GM21576 (cell line): Measurements from ENCODE around the gene GSTM2.
A peak's percentile ranks its signal among the peaks of the same experiment; 100 is the strongest.
"Not testable (repeated sequence)": the region's sequence is repeated elsewhere in the genome, so short reads cannot be mapped to it uniquely, and the experiment has no call there.

Experiments
- ATAC-seq: cut with Tn5 transposase; IDR thresholded peaks from one replicate; pipeline ENCODE4 v1.9.1; 2021; ENCODE audit warnings: mild to moderate bottlenecking, moderate library complexity; ENCODE audit not compliant: unreplicated experiment

GSTM2 gene

DNA sequence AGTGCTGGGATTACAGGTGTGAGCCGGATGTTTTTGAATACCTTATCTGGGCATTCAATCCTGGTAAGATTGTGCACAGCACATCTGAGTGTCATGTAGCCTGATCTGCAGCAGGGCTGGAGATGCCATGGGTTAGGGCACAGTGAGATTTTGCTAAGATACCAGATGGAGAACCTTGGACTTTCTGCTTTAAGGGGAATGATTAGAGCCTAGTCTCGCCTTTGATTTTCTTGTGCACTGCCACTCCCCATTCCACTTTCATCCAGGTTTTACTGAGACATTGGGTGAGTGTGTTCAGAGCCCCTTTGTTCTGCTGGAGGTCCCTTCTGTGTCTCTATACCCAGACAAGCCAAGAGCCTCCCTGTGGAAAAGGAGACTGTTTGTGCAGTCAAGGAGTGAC is 6.0 kb downstream of the GSTM2 start:
- ATAC-seq, result not testable (repeated sequence)

DNA sequence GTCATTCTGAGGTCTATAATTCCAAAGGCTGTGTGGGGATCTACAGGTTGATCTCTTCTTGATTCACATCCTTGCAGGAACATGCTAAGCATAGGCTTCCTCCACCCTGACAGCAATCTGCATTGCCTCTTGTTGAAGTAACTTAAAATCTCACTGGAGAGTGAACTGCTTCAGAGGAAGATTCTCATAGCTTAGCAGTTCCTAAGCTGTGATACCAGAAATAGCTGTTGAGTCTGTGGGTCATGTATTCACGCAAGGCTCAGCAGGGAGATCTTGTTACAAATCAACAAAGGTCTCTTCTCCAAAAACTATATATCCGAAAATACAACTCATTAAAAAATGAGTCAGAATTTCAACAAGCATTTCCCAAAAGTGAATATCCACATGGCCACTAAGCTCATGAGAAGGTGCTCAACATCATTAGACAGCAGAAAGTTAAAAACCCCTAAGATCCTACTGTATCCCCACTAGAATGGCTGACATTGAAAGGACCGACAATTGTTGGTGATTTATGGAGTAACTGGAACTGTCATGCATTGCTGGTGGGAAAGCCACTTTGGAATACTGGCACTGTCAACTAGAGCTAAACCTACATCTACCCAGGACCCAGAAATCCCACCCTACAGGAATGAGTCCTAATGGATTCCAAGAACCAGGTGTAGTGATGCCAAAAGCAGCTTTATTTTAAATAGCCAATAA is 9.0 kb downstream of the GSTM2 start:
- not testable (repeated sequence) for ATAC-seq

GRCh38 chr1:109677459-109677858 is 9.6 kb downstream of the GSTM2 start:
- no peak for ATAC-seq

- not testable (repeated sequence) for ATAC-seq
Measured at GRCh38 chr1:109678637-109679036, 10.8 kb downstream of the GSTM2 start.

GRCh38 chr1:109684777-109685176 is 16.9 kb downstream of the GSTM2 start:
- ATAC-seq, result not testable (repeated sequence)

- not testable (repeated sequence) for ATAC-seq
Measured at GRCh38 chr1:109685399-109685798, 17.5 kb downstream of the GSTM2 start.

DNA sequence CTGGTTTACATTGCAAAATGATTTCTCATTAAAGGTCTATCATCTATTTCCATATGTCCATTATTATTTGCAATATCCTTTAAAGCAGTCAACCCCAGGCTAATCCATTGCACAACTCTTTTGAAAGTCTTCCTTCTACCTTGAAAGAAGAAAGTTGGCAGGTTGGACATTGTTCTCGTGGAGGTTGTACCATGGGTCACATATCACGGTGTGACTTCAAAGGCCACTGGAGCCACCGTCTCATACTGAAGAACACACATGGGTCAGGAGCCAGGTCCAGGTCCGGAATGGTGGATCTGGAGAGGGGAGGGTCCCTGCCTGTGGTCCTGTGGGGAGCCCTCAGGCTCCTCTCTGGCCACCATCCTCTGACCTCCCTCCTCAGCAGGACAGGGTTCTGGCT is 18.0 kb downstream of the GSTM2 start:
- ATAC-seq, result not testable (repeated sequence)

DNA sequence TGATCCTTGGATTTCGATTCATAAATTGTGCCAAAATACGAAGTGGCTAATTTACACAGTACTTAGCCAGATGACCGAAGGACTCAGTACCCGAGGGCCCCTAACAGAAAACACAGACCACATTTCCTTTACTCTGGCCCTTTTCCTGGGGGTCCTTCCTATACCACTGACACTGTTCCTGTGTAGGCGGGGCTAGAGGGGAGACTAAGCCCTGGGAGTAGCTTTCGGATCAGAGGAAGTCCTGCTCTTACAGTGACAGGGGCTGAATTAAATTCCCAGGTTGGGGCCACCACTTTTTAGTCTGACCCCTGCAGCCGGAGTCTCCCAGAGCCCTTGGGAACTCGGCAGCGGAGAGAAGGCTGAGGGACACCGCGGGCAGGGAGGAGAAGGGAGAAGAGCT is 19.3 kb downstream of the GSTM2 start:
- not testable (repeated sequence) for ATAC-seq

- ATAC-seq, result peak; percentile 97
Measured at GRCh38 chr1:109687641-109688499, 20.0 kb downstream of the GSTM2 start, which contains the start of gene GSTM1. GSTM1 (plus strand) TSS chr1:109687817; CDS start chr1:109687874, 57 bp downstream.

GRCh38 chr1:109689844-109690405 is 22.1 kb downstream of the GSTM2 start:
- ATAC-seq, result no peak

GRCh38 chr1:109691759-109692158 is 23.9 kb downstream of the GSTM2 start:
- ATAC-seq, result no peak

- not testable (repeated sequence) for ATAC-seq
Measured at GRCh38 chr1:109694400-109694799, 26.5 kb downstream of the GSTM2 start.

- not testable (repeated sequence) for ATAC-seq
Measured at GRCh38 chr1:109695138-109695537, 27.3 kb downstream of the GSTM2 start.

DNA sequence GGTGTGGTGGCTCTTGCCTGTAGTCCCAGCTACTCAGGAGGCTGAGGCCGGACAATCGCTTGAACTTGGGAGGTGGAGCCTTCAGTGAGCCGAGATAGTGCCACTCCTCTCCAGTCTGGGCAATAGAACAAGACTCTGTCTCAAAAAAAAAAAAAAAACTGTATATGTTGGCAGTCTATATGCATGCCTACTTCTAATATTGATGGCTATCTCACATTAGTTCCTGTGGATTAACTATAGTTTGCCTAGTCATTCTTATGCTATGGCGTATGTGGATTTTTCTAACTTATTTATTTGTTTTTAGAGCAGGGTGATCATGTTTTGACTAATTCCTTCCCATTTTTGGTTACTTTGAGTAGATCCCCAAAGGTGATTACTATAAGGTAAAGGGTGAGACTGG is 29.2 kb downstream of the GSTM2 start:
- no peak for ATAC-seq

GRCh38 chr1:109697861-109698260 is 30.0 kb downstream of the GSTM2 start:
- not testable (repeated sequence) for ATAC-seq

DNA sequence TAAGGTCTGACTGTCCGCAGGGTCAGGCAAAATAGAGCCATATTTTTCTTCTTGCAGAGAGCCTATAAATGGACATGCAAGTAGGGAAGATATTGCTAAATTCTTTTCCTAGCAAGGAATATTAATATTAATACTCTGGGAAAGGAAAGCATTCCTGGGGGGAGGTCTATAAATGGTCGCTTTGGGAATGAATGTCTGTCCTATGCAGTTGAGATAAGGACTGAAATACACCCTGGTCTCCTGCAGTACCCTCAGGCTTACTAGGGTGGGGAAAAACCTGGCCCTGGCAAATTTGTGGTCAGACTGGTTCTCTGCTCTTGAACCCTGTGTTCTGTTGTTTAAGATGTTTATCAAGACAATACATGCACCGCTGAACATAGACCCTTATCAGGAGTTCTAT is 35.1 kb downstream of the GSTM2 start:
- not testable (repeated sequence) for ATAC-seq

DNA sequence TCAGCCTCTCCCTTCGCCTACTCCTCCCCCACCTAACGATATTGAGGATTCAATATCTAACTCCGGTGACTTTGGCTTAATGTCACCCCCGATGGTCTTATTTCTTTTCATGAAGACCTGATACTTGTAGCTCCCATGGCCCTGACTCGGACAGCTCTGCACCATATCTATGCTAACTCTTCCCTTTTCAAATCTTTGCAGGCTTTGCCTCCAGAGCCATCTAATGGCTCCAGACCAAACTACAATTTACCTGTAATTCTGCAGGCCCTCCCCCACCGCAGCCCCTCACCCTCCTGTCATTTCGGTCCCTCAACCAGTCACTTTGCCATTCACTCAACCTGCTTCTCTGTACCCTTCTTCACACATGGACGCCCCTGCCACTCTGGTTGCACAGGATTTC is 36.3 kb downstream of the GSTM2 start:
- ATAC-seq, result no peak

DNA sequence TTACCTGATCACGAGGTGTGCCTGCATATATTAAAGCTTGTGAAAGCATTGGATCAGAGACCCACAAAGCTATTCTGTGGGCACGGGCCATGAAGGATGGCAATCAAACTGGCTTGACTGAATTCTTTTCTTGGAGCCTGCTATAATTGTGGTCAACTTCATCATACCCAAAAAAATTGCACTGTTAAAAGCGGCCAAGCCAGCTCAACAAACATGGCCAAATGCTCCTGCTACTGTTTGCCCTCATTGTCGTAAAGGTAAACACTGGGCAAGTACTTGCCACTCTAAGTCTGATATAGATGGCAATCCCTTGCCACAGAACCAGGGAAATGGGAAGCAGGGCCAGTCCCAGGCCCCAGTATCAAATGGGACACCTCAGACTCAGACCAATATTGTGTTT is 37.6 kb downstream of the GSTM2 start:
- no peak for ATAC-seq

DNA sequence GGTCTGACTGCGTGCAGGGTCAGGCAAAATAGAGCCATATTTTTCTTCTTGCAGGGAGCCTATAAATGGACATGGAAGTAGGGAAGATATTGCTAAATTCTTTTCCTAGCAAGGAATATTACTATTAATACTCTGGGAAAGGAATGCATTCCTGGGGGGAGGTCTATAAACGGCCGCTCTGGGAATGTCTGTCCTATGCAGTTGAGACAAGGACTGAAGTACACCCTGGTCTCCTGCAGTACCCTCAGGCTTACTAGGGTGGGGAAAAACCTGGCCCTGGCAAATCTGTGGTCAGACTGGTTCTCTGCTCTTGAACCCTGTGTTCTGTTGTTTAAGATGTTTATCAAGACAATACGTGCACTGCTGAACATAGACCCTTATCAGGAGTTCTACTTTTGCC is 41.1 kb downstream of the GSTM2 start:
- ATAC-seq, result not testable (repeated sequence)

GRCh38 chr1:109709822-109710221 is 42.0 kb downstream of the GSTM2 start:
- not testable (repeated sequence) for ATAC-seq

GRCh38 chr1:109711593-109712320 is 43.9 kb downstream of the GSTM2 start, which contains the start of gene GSTM5:
GSTM5 (plus strand) TSS chr1:109712251; CDS start chr1:109712313, 62 bp downstream.
- ATAC-seq, result not testable (repeated sequence)
